LoVo (cell line): ENCODE data around the gene FKTN.

Experiments used
- DNase-seq: peaks from one replicate; pipeline ENCODE4 v3.0.0-alpha.2; 2016; ENCODE audit warnings: low spot score

Gene FKTN

DNA sequence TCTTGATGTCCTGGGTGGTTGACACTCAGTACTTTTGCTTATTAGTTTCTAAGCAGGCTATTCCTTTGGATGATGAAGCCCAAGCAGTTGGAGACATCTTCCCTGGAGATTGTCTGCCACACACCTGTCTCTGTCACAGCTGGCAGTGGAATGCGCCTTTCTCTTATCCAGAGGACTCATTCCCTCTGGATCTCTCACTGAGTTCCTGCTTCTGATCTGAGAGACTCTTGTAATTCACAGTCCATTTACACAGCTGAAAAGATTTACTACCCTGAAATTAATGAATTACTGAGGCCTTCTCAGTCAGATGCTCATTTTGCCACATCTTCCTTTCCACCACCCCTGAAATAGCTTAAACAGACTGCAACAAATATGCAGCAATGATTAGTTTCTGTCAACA lies 120.2 kb downstream of the FKTN start:
- no peak for DNase-seq

DNA sequence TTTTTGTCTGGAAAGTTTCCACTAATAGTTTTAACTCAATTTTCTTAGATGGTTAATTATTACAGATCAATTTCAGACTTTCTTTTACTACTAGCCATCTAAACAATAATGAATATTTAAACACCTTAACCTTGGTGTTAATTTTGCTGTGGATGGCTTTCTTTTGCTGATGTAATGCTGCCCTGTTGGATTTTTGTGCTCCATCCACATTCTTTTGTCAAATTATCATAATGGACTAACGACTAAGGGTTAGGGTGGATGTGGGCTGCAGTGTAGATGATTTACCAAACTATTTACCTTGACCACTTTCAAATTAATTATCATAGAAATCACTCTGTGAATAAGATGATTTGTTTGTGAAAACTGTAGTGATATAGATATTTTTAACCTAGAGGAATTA lies 120.8 kb downstream of the FKTN start:
- no peak for DNase-seq

DNA sequence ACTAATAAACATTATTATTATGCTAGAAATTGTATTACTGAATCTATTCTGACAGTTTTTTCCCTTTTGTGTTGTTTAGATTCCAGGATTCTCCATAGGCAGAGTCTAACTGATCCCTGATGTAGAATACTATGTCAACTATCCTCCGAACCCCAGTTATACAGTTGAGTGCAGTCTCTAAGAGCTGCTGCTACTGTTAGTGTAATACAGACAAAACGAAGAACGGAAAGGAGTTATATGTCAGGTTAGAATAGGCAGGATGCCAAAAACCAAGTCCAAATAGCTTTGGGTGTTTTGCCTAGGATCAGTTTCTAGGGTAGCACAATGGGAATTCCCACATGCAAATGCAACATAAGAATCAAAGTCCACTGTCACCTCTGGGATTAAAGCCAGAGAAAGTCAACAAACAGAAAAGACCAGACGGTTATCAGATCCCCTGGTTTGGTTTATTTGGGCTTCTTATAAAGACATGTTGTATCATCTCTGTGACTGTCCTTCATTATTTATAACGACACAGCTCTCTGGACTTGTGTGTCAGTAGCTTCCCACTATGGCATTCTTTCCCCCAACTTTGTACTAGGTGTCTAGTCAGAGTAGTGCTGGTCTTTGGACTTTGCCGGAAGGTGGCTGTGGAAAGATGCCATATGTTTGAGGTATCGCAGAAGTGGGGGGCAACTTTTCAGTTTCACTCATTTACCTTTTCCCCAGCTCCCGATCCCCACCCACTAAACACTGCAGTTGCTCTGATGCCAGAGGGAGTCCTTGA lies 121.5 kb downstream of the FKTN start:
- DNase-seq, result peak; percentile 62

DNA sequence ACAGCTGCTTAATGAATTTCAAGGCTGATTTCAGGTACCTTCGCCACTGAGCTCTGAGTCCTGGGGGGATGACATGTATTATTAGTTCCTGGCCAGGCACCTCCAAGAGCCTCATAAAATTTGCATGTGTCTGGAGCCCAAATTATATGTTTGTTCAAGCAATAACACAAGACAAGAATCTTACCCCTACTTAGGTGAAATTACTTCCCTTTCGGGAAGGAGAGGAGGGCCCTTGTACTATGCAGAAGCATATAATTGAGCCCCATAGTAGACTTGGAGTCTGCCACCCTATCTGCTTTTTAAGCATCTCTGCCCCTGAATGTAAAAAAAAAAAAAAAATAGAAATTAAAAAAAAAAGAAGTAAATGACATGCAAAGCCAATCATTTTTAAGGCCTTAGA lies 123.4 kb downstream of the FKTN start:
- no peak for DNase-seq

DNA sequence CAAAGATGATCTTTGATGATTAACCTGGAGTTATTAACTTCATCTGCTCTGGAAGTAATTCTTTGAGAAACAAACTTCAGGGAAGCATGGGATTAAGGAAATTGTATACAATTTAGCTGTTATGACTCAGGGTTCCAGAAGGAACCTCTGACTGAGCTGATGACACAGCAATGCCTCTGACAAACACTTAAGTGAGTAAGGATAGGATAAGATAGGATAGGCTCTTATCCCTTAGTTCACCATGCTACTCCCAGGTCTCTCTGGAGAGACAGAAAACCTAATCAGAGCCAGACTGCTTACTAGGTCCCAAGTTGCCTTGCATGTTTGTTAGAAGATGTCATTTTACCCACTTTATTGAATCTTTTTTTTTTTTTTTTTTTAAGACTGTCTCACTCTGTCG lies 123.8 kb downstream of the FKTN start:
- DNase-seq, result no peak

DNA sequence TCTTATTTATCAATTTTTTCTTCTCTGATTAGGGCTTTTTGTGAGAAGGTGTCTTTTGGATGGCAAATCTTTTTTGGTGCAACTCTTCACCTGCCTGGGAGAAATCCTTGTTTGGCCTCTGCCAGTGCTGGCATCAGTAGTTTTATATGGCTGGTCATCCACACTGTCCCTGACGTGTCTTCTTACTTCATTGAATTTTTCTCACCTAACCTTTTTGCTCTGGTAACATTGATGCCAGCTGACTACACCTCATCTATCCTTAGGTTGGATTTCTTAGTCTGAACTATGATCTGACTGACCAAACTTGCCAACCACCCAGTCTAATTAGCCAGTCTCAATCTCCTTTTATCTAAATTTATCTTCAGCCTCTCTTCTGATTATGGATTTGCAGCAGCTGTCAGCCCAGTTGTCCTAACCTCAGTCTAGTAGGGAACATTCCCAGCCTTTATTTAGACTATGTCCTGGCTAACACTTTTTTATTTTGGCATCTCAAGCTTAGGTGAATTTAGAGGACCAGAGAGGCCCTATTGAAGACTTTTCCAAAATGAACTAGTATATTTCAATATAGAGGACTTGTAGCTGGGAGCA lies 125.9 kb downstream of the FKTN start:
- DNase-seq, result no peak

DNA sequence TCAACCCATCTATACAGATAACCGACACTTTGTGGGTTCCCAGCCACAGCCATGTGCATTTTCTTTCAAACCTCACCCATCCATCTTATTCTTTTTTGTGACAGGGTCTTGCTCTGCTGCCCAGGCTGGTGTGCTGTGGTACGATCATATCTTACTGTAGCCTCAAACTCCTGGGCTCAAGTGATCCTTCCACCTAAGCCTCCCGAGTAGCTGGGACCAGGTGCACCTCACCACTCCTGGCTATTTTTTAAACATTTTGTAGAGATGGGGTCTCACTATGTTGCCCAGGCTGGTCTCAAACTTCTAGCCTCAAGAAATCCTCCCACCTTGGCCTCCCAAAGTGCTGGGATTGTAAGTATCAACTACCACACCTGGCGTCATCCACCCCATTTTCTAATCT lies 129.0 kb downstream of the FKTN start:
- no peak for DNase-seq
